Glomerular endothelial cell (primary cell): ENCODE data around the gene RTN4R. TPM values are rescaled to one million over a fixed set of nuclear protein-coding genes. Genes with fewer than 3 reads are reported as not detected.
"Not testable (repeated sequence)": the region's sequence is repeated elsewhere in the genome, so short reads cannot be mapped to it uniquely, and the experiment has no call there.

Source experiments
- DNase-seq: peaks from one replicate; pipeline ENCODE4 v3.0.0-alpha.2; 2011; ENCODE audit warnings: low read depth, low spot score; ENCODE audit errors: extremely low read depth
- total RNA-seq: library from RNA; depleted of rRNA; stranded (reverse); fragments of >200 nt; gene quantifications from 2 replicates; pipeline ENCODE4 v1.2.3, GENCODE V29; 2015

Gene RTN4R
- total RNA-seq, 1 donor from 2014 or later: 1.8 TPM

DNA sequence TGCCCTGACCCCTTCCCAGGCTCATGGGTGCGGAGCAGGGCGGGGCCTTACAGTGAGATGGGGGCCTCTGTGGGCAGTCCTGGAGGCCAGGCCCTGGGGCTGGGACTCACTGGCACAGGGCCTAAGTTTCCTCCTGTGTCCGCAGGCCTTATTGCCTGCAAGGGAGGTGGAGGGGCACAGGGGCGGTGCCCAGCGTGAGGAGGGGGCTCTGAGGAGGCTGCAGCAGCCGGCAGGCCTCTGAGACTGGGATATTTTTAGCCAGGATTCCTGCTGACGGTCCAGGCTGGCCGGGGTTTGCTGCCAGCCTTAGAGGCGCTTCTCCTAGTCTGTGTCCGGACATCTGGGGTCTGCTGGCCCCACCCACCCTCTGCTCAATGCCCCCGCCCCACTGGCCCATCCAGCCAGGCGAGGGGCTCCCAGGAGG, 5.7 kb upstream of the RTN4R start:
- DNase-seq: no peak

GRCh38 chr22:20272700-20273099, 4.6 kb upstream of the RTN4R start:
- DNase-seq: no peak

DNA sequence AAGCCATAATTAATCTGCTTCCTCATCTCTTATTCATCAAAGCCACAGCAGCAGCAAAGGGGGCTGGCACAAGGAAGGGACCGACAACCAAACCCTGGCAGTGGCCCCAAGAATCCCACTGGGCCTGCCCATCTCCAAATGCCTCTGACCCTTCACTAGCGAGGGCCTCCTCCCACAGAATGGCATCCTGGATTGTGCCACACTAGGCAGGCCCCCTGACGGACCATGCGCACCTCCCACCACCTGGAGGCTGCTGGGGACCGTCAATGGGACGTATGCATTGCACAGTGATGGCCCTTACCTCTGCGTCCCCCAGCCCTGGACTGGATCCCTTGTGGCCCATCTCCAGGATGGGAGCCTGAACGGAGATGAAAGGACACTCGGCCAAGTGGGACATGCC, 4.1 kb upstream of the RTN4R start:
- DNase-seq: no peak

- no peak for DNase-seq
Observed at GRCh38 chr22:20271114-20271994, 3.2 kb upstream of the RTN4R start.

DNA sequence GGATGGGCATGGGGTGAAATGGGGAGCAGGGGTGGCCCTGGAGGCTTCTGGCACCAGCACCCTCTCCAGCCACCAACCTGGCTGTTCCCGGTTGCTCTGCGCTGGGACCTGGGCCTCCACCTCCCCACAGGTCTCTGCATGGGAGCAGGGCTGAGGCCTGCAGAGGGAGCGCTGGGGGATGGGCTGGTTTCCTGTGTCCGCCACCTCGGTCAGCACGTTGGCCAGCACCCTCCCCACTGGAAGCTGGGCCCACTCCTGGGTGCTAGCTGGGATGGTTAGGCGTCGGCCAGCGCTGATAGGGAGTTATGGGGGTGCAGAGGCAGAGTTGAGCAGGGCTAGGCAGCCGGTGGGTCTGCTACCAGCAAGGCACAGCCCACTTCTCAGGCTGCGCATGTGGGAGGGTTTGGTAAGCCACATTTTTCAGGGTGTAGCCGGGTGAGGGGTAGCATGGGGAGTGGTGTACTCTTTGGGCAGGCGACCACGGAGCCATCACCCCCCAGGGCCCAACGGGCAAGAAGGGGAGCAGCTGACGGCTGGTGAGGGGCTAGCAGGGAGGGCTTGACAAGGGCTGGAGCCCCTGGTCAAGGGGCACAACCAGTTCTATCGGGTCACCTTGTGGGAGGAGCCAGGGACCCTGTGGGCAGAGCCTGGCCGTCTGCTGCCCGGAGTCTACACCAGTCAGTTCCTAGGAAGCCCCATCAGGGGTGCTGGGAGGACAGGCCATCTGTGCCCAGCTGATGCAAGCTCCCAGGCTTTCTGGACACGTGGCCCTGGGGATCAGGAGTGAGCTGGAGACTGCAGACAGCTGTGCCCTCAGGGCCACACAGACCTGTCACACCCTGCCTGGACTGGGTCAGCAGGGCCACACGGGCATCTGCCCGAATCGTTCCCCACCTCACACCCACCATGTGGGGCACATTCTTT, 2.3 kb upstream of the RTN4R start:
- not testable (repeated sequence) for DNase-seq

- not testable (repeated sequence) for DNase-seq
Observed at GRCh38 chr22:20269673-20270072, 1.6 kb upstream of the RTN4R start.

DNA sequence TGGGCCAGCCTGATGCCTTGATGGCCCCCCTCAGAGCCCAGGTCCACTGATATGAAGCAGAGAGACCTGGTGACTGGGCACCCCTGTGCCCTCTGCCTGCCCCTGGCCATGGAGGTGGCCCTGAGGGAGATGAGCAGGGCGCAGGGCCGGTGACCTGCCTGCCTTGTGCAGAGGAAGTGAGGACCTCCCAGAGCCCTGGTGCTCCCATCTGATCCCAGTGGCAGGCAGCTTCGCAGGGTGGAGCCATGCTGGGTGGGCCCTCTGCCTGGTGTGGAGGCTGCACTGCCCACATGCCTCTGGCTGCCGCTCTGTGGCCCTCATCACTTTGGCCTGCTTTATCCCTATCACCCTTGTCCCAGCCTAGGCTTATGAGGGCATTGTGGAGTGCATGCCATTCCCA, 1.1 kb upstream of the RTN4R start:
- DNase-seq: not testable (repeated sequence)

DNA sequence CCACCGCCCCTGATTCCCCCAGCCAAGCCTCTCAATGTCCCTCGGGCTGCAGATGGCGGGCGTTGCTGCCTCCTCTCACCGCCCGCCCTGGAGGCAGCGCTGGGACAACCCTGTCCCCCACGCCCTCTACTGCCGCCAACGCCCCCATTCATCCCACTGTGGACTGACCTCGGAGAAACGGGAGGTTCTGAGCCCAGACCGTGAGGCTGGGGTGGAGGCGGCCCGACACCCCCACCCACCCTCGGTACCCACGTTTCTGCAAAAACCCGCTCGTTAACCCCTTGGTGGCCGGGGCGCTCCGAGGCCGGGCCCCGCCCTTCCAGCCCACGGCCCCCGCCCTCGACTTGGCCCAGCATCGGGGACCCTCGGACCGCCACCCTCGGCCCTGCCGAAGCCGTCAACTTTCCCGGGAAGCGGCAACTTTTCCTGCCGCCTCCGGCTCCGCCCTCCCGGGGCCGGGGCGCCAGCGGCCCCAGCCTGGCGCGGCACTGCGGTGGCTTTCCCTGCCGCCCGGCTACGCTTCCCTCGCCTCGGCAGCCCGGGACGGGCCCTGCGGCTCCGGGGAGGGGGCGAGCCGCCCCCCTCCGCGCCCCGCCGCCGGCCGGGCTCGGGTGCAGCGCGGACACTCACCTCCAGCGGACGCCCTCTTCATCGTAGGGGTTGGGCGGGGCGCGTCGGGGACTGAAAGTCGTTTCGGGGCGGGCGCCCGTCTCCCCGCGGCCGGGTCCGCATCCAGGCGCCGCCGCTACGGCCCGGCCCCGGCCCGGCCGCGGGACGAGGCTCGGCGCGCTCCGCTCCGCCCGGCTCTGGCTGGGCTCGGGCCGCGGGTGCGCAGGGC, 458 bp downstream of the RTN4R start:
- DNase-seq: no peak

- DNase-seq: not testable (repeated sequence)
Observed at GRCh38 chr22:20266667-20267440, 1.3 kb downstream of the RTN4R start.

DNA sequence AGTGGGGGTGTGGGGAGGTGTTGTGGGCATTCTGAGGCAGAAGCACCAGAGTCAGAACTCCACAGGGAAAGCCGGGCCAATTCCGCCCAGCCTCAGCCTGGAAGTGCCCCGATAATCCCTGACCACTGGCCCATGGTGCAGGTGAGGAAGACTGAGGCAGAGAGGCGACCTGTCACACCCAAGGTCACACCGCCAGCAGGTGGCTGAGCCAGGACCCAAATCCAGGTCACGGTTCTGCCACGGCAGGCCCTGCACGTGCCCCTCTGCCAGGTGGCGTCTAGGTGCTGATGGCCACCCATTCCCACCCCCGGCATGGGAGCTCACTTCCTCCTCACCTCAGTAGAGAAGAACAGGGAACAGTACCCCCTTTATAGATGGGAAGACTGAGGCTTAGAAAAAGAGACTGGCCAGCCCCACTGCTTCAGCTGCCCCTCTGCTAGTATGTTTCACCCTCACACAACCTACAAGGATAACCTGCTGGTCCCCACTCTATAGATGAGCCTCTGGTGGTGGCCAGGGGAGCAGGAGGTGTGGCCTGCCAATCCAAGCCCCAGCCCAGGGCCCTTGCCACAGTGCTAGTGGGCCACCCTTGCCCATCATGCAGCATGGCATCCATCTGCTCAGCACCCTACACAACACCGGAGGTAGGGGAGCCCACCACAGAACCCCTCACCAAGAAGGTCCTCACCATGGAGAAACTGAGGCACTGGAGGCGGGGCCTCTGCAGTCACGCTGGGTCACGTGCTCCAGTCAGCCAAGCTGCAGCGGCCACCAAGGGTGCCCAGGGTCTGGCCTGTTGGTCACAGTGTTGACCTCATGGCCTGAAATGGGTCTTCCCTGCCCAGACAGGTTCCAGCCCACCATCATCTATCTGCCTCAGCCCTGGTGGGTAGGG, 2.1 kb downstream of the RTN4R start:
- not testable (repeated sequence) for DNase-seq

- no peak for DNase-seq
Observed at GRCh38 chr22:20264614-20265452, 3.3 kb downstream of the RTN4R start.

DNA sequence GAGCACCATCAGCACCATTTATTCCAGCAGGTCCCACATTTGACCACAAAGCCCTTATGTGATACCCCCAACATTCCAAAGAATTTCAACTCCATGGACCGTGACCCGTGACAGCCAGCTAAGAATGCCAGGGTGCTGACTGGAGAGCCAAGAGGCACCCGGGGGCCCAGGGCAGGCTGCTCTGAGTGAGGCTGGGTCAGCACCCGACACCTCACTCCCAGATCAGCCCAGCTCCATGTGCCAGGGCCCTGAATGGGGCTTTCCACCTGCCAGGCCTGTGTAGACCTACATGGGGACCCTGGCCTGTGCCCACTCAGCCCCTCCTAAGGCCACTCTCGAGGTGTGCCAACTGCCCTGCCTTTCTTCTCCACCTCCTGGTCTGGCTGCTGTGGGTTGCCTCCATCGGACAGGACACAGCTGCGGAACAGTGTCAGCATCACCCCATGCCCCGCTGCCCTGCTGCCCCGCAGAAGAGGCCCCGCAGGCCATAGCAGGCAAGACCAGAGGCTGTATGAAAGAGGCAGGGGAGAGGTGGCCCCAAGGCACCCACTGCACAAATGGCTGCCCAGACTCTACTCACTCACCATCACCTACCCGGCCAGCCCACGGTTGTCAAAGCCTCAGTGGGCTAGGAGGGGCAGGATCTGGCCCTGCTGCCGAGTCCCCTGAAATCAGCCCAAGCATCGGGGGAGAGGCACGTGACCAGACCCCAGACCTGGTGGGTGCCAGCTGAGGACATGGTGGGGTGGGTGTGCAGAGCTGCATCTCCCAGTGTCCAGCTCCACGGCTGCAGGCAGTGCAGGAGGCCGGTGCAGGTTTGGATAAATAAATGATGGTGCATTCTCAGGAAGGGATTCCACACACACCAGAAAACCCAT, 4.5 kb downstream of the RTN4R start:
- not testable (repeated sequence) for DNase-seq

DNA sequence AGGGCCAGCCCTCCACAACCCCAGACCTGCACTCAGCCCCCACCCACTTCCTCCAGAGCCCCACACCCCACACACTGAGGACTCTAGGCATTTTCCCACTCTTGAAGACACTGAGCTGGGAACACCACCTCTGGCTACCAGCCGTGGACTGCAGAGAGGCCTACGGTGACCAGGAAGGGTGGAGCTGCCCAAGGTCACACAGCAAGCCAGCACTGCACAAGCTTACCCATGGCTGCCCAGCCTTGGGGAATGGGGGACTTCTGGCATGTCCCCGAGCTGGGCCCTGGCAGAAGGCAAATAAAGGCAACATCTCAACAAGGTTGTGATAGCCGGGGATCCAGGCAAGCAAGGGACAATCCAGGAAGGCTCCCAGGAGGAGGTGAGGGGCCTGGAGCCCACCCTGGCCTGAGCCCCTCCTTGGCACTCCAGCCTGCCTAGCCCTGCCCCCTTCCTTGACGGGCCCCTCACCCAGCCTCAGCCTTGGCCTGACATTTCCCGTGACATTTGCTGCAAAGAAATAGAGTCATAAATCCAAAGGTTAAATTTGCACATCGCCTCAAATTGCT, 5.5 kb downstream of the RTN4R start:
- DNase-seq: no peak

DNA sequence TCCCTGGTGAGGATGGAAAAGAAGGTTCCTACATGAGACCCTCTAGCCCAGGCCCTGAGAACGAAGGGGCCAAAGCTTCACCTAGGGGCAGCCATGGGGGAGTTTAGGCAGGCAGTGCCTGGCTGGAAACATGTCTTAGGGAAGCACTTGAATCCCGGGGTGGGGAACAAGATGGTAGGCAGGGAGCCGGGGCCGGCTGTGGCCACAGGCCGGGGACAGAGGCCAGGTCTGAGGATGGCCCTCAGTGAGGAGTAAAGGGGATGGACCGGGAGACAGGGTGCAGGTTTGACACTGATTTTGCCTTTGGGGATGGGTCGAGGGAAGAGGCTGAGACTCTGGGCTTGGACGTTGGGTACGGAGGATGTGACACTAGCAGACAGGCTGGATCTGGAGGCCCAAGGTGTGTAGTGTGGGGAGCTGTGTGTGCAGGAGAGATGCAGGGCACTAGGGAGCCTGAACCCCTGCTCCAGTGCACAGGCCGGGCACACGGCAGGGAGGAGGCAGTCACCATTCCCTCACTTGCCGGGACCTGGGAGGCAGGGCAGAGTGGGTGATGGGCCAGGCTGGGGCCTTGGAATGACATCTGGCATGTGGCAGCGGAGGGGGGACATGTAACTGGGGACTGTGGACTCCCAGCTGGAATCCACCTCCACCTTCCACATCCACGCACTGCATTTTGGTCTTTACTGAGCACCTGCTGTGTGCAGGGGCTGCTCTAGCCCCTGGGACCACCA, 6.1 kb downstream of the RTN4R start:
- DNase-seq: no peak

DNA sequence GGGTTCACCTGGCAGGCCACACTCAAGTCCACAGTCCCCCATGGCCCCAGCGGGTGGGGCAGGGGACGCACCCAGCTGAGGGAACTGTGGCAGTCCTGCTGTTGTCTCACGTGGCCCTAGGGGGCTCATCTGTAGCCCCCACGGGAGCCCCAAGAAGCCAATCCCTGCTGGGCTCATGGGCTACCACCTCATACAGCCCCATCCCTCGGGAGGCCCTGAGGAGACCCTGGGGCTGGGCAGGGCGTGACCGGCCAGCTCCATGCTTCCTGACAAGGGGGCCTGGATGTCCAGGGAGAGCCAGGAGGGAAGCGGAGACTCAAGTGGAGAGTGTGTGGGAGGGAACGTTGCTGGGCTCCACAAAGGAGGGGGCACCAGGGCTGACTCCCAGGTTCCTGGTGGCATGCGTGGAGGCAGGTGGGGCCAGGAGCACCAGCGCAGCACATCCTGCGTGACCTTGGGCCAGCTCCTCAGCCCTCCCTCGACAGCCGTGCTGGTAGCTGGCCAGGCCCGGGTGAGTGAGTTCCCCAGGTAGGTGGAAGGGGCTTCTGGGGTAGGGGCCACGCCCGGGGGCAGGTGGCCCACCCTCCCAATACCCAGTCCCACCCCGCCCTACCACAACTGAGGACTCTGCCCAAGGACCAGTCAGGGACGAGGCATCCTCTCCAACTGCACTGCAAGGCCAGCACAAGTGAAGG, 7.9 kb downstream of the RTN4R start:
- no peak for DNase-seq
